ENCODE measurements around the gene NAALADL2.

NAALADL2 gene

DNA sequence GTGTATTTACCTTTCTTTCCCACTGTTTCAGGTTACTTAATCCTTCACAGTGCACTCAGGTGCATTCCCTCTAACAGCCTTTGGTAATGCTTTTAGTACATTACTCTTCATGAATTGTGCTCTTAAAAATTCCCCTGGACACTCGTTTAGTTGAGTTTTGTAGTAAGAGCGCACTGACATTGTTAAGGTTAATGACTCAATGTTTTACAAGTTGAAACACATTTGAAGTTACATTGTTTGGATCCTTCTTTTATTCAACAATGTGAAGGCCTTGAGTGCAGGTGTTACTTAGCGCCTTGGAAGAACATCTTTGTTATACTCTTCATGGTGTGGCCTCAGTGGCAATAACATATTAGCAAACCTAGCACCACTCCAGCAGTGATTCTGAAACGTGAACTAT lies 739.6 kb downstream of the NAALADL2 start:
- H3K79me2 ChIP-seq (ENCODE audit: insufficient read depth, low read length): no peaks in the 10 kb centered on the region
- TF ChIP-seq EZH2 (IDR thresholded peaks at IDR 0.05; ENCODE audit: borderline replicate concordance, low read length): no peak
- TF ChIP-seq, protein P1, sequence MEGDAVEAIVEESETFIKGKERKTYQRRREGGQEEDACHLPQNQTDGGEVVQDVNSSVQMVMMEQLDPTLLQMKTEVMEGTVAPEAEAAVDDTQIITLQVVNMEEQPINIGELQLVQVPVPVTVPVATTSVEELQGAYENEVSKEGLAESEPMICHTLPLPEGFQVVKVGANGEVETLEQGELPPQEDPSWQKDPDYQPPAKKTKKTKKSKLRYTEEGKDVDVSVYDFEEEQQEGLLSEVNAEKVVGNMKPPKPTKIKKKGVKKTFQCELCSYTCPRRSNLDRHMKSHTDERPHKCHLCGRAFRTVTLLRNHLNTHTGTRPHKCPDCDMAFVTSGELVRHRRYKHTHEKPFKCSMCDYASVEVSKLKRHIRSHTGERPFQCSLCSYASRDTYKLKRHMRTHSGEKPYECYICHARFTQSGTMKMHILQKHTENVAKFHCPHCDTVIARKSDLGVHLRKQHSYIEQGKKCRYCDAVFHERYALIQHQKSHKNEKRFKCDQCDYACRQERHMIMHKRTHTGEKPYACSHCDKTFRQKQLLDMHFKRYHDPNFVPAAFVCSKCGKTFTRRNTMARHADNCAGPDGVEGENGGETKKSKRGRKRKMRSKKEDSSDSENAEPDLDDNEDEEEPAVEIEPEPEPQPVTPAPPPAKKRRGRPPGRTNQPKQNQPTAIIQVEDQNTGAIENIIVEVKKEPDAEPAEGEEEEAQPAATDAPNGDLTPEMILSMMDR (IDR thresholded peaks at IDR 0.05; ENCODE audit: low read length): no peak
- H3K27ac ChIP-seq (ENCODE audit: low read depth, low read length, poor library complexity, severe bottlenecking): no peak overlapping the region
- no peaks in the 10 kb centered on the region for H3K9me2 ChIP-seq (ENCODE audit: low read depth, low read length)
- H3K4me3 ChIP-seq (ENCODE audit: low read depth, low read length, poor library complexity, severe bottlenecking): no peak overlapping the region
- H3K4me1 ChIP-seq (ENCODE audit: insufficient read depth, low read length, severe bottlenecking): no peaks in the 10 kb centered on the region
- H2AFZ ChIP-seq (ENCODE audit: low read length): no peak overlapping the region
- no peak overlapping the region for H3K9ac ChIP-seq (ENCODE audit: low read length)
- H3F3A ChIP-seq (ENCODE audit: insufficient read depth, low read length): no peaks in the 10 kb centered on the region
- H3K36me3 ChIP-seq (ENCODE audit: insufficient read depth, low read length): no peaks in the 10 kb centered on the region
- H3K27me3 ChIP-seq (ENCODE audit: insufficient read depth, low read length): no peaks in the 10 kb centered on the region
- H4K20me1 ChIP-seq (ENCODE audit: insufficient read depth, low read length): no peaks in the 10 kb centered on the region
- H3K9me3 ChIP-seq (ENCODE audit: low read length): no peaks in the 10 kb centered on the region; the same call in 1 of the 2 replicates
- H3K4me2 ChIP-seq (ENCODE audit: low read length): no peak overlapping the region

DNA sequence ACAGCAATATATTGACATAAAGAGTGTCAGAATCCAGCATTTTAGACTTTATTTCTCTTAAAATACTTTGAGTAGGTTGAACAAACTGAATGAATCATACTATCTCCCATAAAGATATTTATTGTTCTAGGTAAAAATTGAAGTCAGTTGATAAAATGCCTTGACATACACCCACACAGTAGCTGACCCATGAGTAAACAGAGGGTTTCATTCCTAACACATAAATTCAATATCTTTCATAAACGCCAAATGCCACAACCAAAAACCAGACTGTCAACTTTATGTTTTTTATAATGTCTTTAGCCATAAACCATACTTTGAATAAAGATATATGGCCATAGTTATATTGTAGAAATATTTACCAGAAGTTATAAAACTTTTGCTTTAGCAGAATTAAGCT lies 742.4 kb downstream of the NAALADL2 start:
- TF ChIP-seq, protein P1 (IDR thresholded peaks at IDR 0.05; ENCODE audit: low read length): no peak
- TF ChIP-seq EZH2 (IDR thresholded peaks at IDR 0.05; ENCODE audit: borderline replicate concordance, low read length): no peak
- no peaks in the 10 kb centered on the region for H3K4me1 ChIP-seq (ENCODE audit: insufficient read depth, low read length, severe bottlenecking)
- no peaks in the 10 kb centered on the region for H3K9me3 ChIP-seq (ENCODE audit: low read length)
- no peaks in the 10 kb centered on the region for H3K27me3 ChIP-seq (ENCODE audit: insufficient read depth, low read length)
- no peaks in the 10 kb centered on the region for H3F3A ChIP-seq (ENCODE audit: insufficient read depth, low read length)
- H3K4me2 ChIP-seq (ENCODE audit: low read length): no peak overlapping the region
- H3K9me2 ChIP-seq (ENCODE audit: low read depth, low read length): no peaks in the 10 kb centered on the region
- H3K79me2 ChIP-seq (ENCODE audit: insufficient read depth, low read length): no peaks in the 10 kb centered on the region
- H3K36me3 ChIP-seq (ENCODE audit: insufficient read depth, low read length): no peaks in the 10 kb centered on the region
- H4K20me1 ChIP-seq (ENCODE audit: insufficient read depth, low read length): no peaks in the 10 kb centered on the region
- H3K4me3 ChIP-seq (ENCODE audit: low read depth, low read length, poor library complexity, severe bottlenecking): no peak overlapping the region
- H2AFZ ChIP-seq (ENCODE audit: low read length): 0 out of 2 replicates have a peak overlapping the region, but pooled peaks have one; percentile 42
- H3K27ac ChIP-seq (ENCODE audit: low read depth, low read length, poor library complexity, severe bottlenecking): no peak overlapping the region
- H3K9ac ChIP-seq (ENCODE audit: low read length): no peak overlapping the region

GRCh38 chr3:175605851-175606250 lies 746.7 kb downstream of the NAALADL2 start:
- no peaks in the 10 kb centered on the region for H3F3A ChIP-seq (ENCODE audit: insufficient read depth, low read length)
- H3K4me2 ChIP-seq (ENCODE audit: low read length): no peak overlapping the region
- no peaks in the 10 kb centered on the region for H3K4me1 ChIP-seq (ENCODE audit: insufficient read depth, low read length, severe bottlenecking)
- H3K27me3 ChIP-seq (ENCODE audit: insufficient read depth, low read length): no peaks in the 10 kb centered on the region
- H3K27ac ChIP-seq (ENCODE audit: low read depth, low read length, poor library complexity, severe bottlenecking): no peak overlapping the region
- no peak overlapping the region for H3K4me3 ChIP-seq (ENCODE audit: low read depth, low read length, poor library complexity, severe bottlenecking)
- TF ChIP-seq, protein P1 (IDR thresholded peaks at IDR 0.05; ENCODE audit: low read length): no peak
- no peak for TF ChIP-seq EZH2 (IDR thresholded peaks at IDR 0.05; ENCODE audit: borderline replicate concordance, low read length)
- H3K9me3 ChIP-seq (ENCODE audit: low read length): no peaks in the 10 kb centered on the region
- no peak overlapping the region for H3K9ac ChIP-seq (ENCODE audit: low read length)
- no peaks in the 10 kb centered on the region for H3K9me2 ChIP-seq (ENCODE audit: low read depth, low read length)
- no peaks in the 10 kb centered on the region for H4K20me1 ChIP-seq (ENCODE audit: insufficient read depth, low read length)
- no peaks in the 10 kb centered on the region for H3K36me3 ChIP-seq (ENCODE audit: insufficient read depth, low read length)
- no peaks in the 10 kb centered on the region for H3K79me2 ChIP-seq (ENCODE audit: insufficient read depth, low read length)
- no peak overlapping the region for H2AFZ ChIP-seq (ENCODE audit: low read length)

Measured in OCI-LY1 (cell line).